HepG2 (cell line): Measurements from ENCODE around the gene FABP1. TPM values are rescaled to one million over a fixed set of nuclear protein-coding genes. Genes with fewer than 3 reads are reported as not detected.

ENCODE experiments used
- DR1 ChIP-seq: sonication (generic); formaldehyde crosslinking; IDR thresholded peaks from 2 replicates; pipeline ENCODE4 v1.8.0; 2021; ENCODE audit warnings: mild to moderate bottlenecking, missing genetic modification reagents, inconsistent platforms
- FOXC1 ChIP-seq: sonication (generic); formaldehyde crosslinking; IDR thresholded peaks from 2 replicates; pipeline ENCODE4 v1.8.0; 2022; ENCODE audit warnings: mild to moderate bottlenecking, missing genetic modification reagents, borderline replicate concordance
- MYPOP ChIP-seq: sonication (generic); formaldehyde crosslinking; IDR thresholded peaks from 2 replicates; pipeline ENCODE4 v1.8.1; 2023; ENCODE audit warnings: mild to moderate bottlenecking, moderate library complexity, missing genetic modification reagents
- ZBTB40 ChIP-seq, 2 experiments: fragments of 450-650 bp in 1 of 2; sonication (generic) in 1 of 2; formaldehyde crosslinking in 1 of 2; IDR thresholded peaks; 2 replicates each; pipeline versions ENCODE4 v1.6.1 to v1.8.0; 2016 to 2022; ENCODE audit warnings: antibody characterized with exemption in 1 of 2, mild to moderate bottlenecking in 1 of 2, missing genetic modification reagents in 1 of 2
- ZFY ChIP-seq: sonication (generic); formaldehyde crosslinking; IDR thresholded peaks from 2 replicates; pipeline ENCODE4 v1.4.0; 2020; ENCODE audit warnings: missing genetic modification reagents
- ZNF260 ChIP-seq: sonication (generic); formaldehyde crosslinking; IDR thresholded peaks from 2 replicates; pipeline ENCODE4 v1.4.0; 2020; ENCODE audit warnings: missing genetic modification reagents, low read depth, mild to moderate bottlenecking, borderline replicate concordance
- ZNF430 ChIP-seq: sonication (generic); formaldehyde crosslinking; IDR thresholded peaks from 2 replicates; pipeline ENCODE4 v1.9.0; 2021; ENCODE audit warnings: mild to moderate bottlenecking, missing genetic modification reagents
- ZNF441 ChIP-seq: sonication (generic); formaldehyde crosslinking; IDR thresholded peaks from 2 replicates; pipeline ENCODE4 v1.7.0; 2021; ENCODE audit warnings: missing genetic modification reagents, borderline replicate concordance
- ZNF547 ChIP-seq: sonication (generic); formaldehyde crosslinking; IDR thresholded peaks from 2 replicates; pipeline ENCODE4 v1.5.1; 2020; ENCODE audit warnings: mild to moderate bottlenecking, missing genetic modification reagents
- ZNF687 ChIP-seq: sonication (generic); formaldehyde crosslinking; IDR thresholded peaks from 2 replicates; pipeline ENCODE4 v1.5.1; 2020; ENCODE audit warnings: mild to moderate bottlenecking, missing genetic modification reagents, moderate library complexity
- ZNF790 ChIP-seq: sonication (generic); formaldehyde crosslinking; IDR thresholded peaks from 2 replicates; pipeline ENCODE4 v1.8.0; 2022; ENCODE audit warnings: missing genetic modification reagents, mild to moderate bottlenecking, borderline replicate concordance
- polyA plus RNA-seq, 8 experiments: library from polyadenylated mRNA; depleted of rRNA in 3 of 8; stranded (reverse) in 7 of 8; unstranded in 1 of 8; fragments of >200 nt; fragmentation: Illumina TruSeq in 4 of 8; extraction: Trizol in 4 of 8; gene quantifications; 2 replicates each; pipeline versions ENCODE4 v1.2.1 to v1.2.3, GENCODE V29; 2011 to 2016; ENCODE audit warnings: low read depth in 4 of 8, missing spikeins in 1 of 8, mixed read lengths in 1 of 8; ENCODE audit not compliant: insufficient read depth in 1 of 8
- total RNA-seq, 5 experiments: library from RNA; depleted of rRNA; stranded (reverse); fragments of >200 nt; fragmentation: Illumina TruSeq; extraction: Trizol; gene quantifications; 2 replicates each; pipeline ENCODE4 v1.2.3, GENCODE V29; 2016; ENCODE audit warnings: low read depth in 1 of 5
- TF ChIP-seq, protein P1 (sequence below): IDR thresholded peaks from 2 replicates; pipeline ENCODE4 v1.6.1; 2016; ENCODE audit warnings: missing biosample characterization, missing genetic modification reagents, low read depth

Gene FABP1
- total and polyA plus RNA-seq, 2 of the 13 experiments (the other 11 are each of a cell fraction or from before 2014, with no cell fraction given), result 644 to 1,608 TPM

GRCh38 chr2:88125344-88125923, 2.4 kb downstream of the FABP1 start (continued):
- TF ChIP-seq ZNF441 (CRISPR knock-in tag), result no peak
- TF ChIP-seq DR1, result no peak
- peak; percentile 3; the same call in 1 of the 2 replicates for TF ChIP-seq ZFY
- no peak for TF ChIP-seq MYPOP (CRISPR knock-in tag)
- TF ChIP-seq FOXC1 (CRISPR knock-in tag), result 0 out of 2 replicates have a peak, but pooled peaks have one; percentile 18
- TF ChIP-seq ZBTB40 (IDR thresholded peaks at IDR 0.05), result no peak
- peak; percentile 45; the same call in 1 of the 2 replicates for TF ChIP-seq ZBTB40 (CRISPR knock-in tag; IDR thresholded peaks at IDR 0.05)
- TF ChIP-seq ZNF430, result 0 out of 2 replicates have a peak, but pooled peaks have one; percentile 31
- TF ChIP-seq, protein P1, sequence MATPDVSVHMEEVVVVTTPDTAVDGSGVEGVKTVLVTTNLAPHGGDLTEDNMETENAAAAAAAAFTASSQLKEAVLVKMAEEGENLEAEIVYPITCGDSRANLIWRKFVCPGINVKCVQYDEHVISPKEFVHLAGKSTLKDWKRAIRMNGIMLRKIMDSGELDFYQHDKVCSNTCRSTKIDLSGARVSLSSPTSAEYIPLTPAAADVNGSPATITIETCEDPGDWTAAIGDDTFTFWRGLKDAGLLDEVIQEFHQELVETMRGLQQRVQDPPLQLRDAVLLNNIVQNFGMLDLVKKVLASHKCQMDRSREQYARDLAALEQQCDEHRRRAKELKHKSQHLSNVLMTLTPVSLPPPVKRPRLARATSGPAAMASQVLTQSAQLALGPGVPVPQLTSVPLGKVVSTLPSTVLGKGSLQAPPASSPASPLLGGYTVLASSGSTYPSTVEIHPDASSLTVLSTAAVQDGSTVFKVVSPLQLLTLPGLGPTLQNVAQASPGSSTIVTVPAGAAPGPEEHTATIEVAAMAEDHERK (CRISPR knock-in tag), result no peak
- TF ChIP-seq ZNF790 (CRISPR knock-in tag), result no peak
- TF ChIP-seq ZNF547, result 0 out of 2 replicates have a peak, but pooled peaks have one; percentile 3
- TF ChIP-seq ZNF687 (CRISPR knock-in tag), result peak; percentile 57
- TF ChIP-seq ZNF260 (CRISPR knock-in tag), result no peak
